ENCODE data around the gene KREMEN2. TPM values are rescaled to one million over a fixed set of nuclear protein-coding genes. Genes with fewer than 3 reads are reported as not detected.

Gene KREMEN2
- total and polyA plus RNA-seq, 2 of the 8 experiments (the other 6 are each of a cell fraction or from before 2014, with no cell fraction given) = 6.6 to 7.0 TPM

DNA sequence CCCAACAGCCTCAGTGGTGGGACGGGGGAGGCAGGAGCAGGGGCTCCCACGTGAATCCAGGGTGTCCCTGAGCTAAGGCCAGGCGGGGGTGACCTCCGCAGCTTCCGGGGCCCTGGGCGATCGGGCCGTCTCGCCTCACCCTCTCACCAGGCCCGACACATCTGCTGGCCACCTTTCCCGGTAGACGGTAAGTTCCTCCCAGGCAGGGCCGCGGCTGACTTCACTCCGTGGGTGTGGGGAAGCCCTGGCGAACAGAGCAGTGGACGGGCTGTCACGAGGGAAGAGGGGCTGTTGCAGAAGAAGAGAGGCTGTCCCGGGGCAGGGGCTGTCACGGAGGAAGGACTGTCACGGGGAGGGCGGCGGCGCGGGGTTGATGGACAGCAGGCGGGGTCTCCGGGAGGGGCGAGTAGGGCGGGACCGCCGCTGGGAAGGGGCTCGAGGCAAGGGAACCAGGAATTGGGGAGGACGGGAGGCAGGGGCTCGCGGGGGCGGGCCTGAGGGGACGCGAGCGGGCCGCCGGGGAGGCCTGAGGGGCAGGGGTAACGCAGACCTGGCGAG is 15.7 kb downstream of the KREMEN2 start:
- Histone ChIP-seq H2AFZ (ENCODE audit: low read length) (no peak overlapping the region), H3K27ac (ENCODE audit: low read depth, low read length) (peak overlapping the region; percentile 91; the same call in 1 of the 2 replicates), H3K56ac (replicated peaks; ENCODE audit: insufficient read length, low read depth, low read length) (peak overlapping the region; percentile 59), H3K18ac (ENCODE audit: extremely low read depth, low read length) (0 out of 2 replicates have a peak overlapping the region, but pooled peaks have one; percentile 60), H4K5ac (ENCODE audit: insufficient read length, low read depth, low read length) (peak overlapping the region; percentile 97), H3K79me1 (ENCODE audit: low read depth, low read length) (peaks cover 8% of the 10 kb centered on the region), H2BK20ac (ENCODE audit: low read length) (no peak overlapping the region), H4K20me1 (replicated peaks in 1 of 2; ENCODE audit: control insufficient read depth in 1 of 2, insufficient read depth in 2 of 2, low read length in 2 of 2) (peaks cover 13 to 27% of the 10 kb centered on the region in 2 experiments), H3K9me3 (ENCODE audit: insufficient read depth in 2 of 2, low read depth in 1 of 2, low read length in 1 of 2) (no peaks in the 10 kb centered on the region), H3K23ac (ENCODE audit: insufficient read length) (no peak overlapping the region), H3K27me3 (replicated peaks in 1 of 4; ENCODE audit: control insufficient read depth in 3 of 4, extremely low read depth in 1 of 4, insufficient read depth in 3 of 4, low read length in 3 of 4) (no peaks in the 10 kb centered on the region; a peak in 1 of 7 replicates), H2BK15ac (ENCODE audit: low read length) (peak overlapping the region; percentile 61; the same call in 1 of the 2 replicates), H4K8ac (ENCODE audit: extremely low read depth, insufficient read depth, low read length) (peak overlapping the region; percentile 98; the same call in 1 of the 2 replicates), H3K36me3 (ENCODE audit: control insufficient read depth in 2 of 4, insufficient read depth in 4 of 4, low read length in 3 of 4) (peaks cover 7 to 22% (median 17%) of the 10 kb centered on the region in 4 experiments; a peak in 6 of 8 replicates), H3K14ac (ENCODE audit: insufficient read length) (no peak overlapping the region), H3K4ac (replicated peaks; ENCODE audit: insufficient read length, low read depth, low read length) (peak overlapping the region; percentile 69), H2BK5ac (ENCODE audit: low read depth, low read length) (peak overlapping the region; percentile 71; the same call in 1 of the 2 replicates), H4K91ac (replicated peaks; ENCODE audit: insufficient read length, low read length) (no peak overlapping the region), H2AK5ac (ENCODE audit: low read depth, low read length) (no peak overlapping the region), H3K4me2 (ENCODE audit: insufficient read depth in 1 of 2, low read depth in 2 of 2, low read length in 2 of 2) (peak overlapping the region; percentile 38 to 93), H3K4me1 (replicated peaks in 1 of 4; ENCODE audit: control insufficient read depth in 3 of 4, insufficient read depth in 4 of 4, low read length in 3 of 4) (peaks cover 3 to 23% (median 14%) of the 10 kb centered on the region in 4 experiments), H2BK120ac (replicated peaks; ENCODE audit: low read depth, low read length) (no peak overlapping the region), H3K79me2 (ENCODE audit: control insufficient read depth in 1 of 2, insufficient read depth in 2 of 2, low read length in 2 of 2) (peaks cover 0 to 8% of the 10 kb centered on the region in 2 experiments; a peak in 2 of 4 replicates), H2BK12ac (ENCODE audit: low read depth, low read length) (no peak overlapping the region), H3K9ac (replicated peaks in 1 of 4; ENCODE audit: extremely low read depth in 1 of 4, low read depth in 3 of 4, low read length in 3 of 4) (peak overlapping the region in 3 of 4 experiments; percentile 81 to 93 (median 82); a peak in 6 of 7 replicates), H3K23me2 (ENCODE audit: low read depth, low read length) (peaks cover 12% of the 10 kb centered on the region; the same call in 1 of the 2 replicates), H3K4me3 (ENCODE audit: extremely low read depth in 1 of 4, insufficient read depth in 2 of 4, low read depth in 3 of 4, low read length in 4 of 4) (peak overlapping the region; percentile 68 to 79 (median 73))
- 26% methylated on average over 32 of the region's 43 CpGs; no CpG with 5 or more reads in 1 of the 2 experiments for WGBS, 2 experiments (ENCODE audit: extremely low coverage in 1 of 2, insufficient coverage in 1 of 2, insufficient read length in 1 of 2, insufficient replicate concordance in 2 of 2, low coverage in 1 of 2, low lambda C conversion rate in 2 of 2, missing lambda C conversion rate in 1 of 2)
- TF ChIP-seq SAP30 (IDR thresholded peaks at IDR 0.05; ENCODE audit: insufficient read depth, insufficient replicate concordance, low read length) = peak; percentile 79
- TF ChIP-seq EGR1 (IDR thresholded peaks at IDR 0.05; ENCODE audit: borderline replicate concordance, low read depth, low read length) = no peak
- peak; percentile 12 to 31; a peak in 1 of 4 replicates for TF ChIP-seq HDAC2 (IDR thresholded peaks at IDR 0.05; ENCODE audit: borderline replicate concordance in 1 of 2, low read depth in 2 of 2, low read length in 2 of 2)
- ChIA-PET CTCF (ENCODE audit: partially characterized antibody) (interaction anchor here (0.9 to 3.7 kb wide), 4 partner anchors 10 to 48 kb away, joined by 3 to 27 read pairs (median 6); partner anchors contain the start of gene CLDN6), POLR2A (ENCODE audit: partially characterized antibody) (interaction anchor here (1.2 to 25.4 kb wide), 7 partner anchors 10 to 119 kb away, joined by 3 to 455 read pairs (median 22); partner anchors contain the start of genes CLDN6, HCFC1R1, KREMEN2 and PAQR4)
- FAIRE-seq (no peak), DNase-seq (ENCODE audit: low read depth in 1 of 2, low spot score in 2 of 2) (no peak)
